HEK293 (cell line): ENCODE data around the gene ZDHHC11.
"Not testable (repeated sequence)": the region's sequence is repeated elsewhere in the genome, so short reads cannot be mapped to it uniquely, and the experiment has no call there.

ENCODE experiments used
- CTCF ChIA-PET: fragments of 350-600 bp; formaldehyde crosslinking; extraction: SDS; loops from one replicate; lab custom pipeline; 2021; ENCODE audit warnings: antibody characterized with exemption; lab: Yijun Ruan, JAX
- POLR2A ChIA-PET: fragments of 300-600 bp; formaldehyde crosslinking; extraction: SDS; loops from one replicate; lab custom pipeline; 2020; ENCODE audit warnings: antibody characterized with exemption, inconsistent platforms; lab: Yijun Ruan, JAX
- H3K27ac ChIP-seq: fragments of 200-500 bp; sonication (Bioruptor generic); 2 replicates; pipeline ENCODE4 v1.5.1; 2014; ENCODE audit warnings: low read depth, low read length, control low read depth, inconsistent platforms; ENCODE audit errors: extremely low read depth
- H3K36me3 ChIP-seq, 2 experiments: fragments of 200-500 bp in 1 of 2; sonication (Bioruptor generic) in 1 of 2; 1 replicate in 1 of 2; 2 replicates in 1 of 2; pipeline ENCODE4 v1.5.1; 2014 to 2017; ENCODE audit warnings: inconsistent platforms in 2 of 2, low read length in 2 of 2; ENCODE audit not compliant: control insufficient read depth in 2 of 2, insufficient read depth in 1 of 2
- H3K4me1 ChIP-seq: fragments of 200-500 bp; sonication (Bioruptor generic); 2 replicates; pipeline ENCODE4 v1.5.1; 2014; ENCODE audit warnings: mild to moderate bottlenecking, low read length, inconsistent platforms; ENCODE audit not compliant: control insufficient read depth, insufficient read depth
- H3K4me3 ChIP-seq: 2 replicates; pipeline ENCODE4 v1.5.1; 2011; ENCODE audit warnings: low read depth, mild to moderate bottlenecking, control low read depth, low read length, moderate library complexity
- H3K9me3 ChIP-seq: fragments of 200-500 bp; sonication (Bioruptor generic); 2 replicates; pipeline ENCODE4 v1.5.1; 2014; ENCODE audit warnings: low read depth, low read length, inconsistent platforms; ENCODE audit not compliant: control insufficient read depth, insufficient read depth
- CTCF ChIP-seq: fragments of 450-650 bp; formaldehyde crosslinking; IDR thresholded peaks from 2 replicates; pipeline ENCODE4 v1.5.1; 2016; ENCODE audit warnings: missing biosample characterization, missing genetic modification characterization
- INSM2 ChIP-seq: fragments of 450-650 bp; formaldehyde crosslinking; IDR thresholded peaks from 2 replicates; pipeline ENCODE4 v1.5.1; 2016; ENCODE audit warnings: missing biosample characterization, missing genetic modification characterization
- MYNN ChIP-seq: fragments of 450-650 bp; formaldehyde crosslinking; IDR thresholded peaks from 2 replicates; pipeline ENCODE4 v1.5.1; 2016; ENCODE audit warnings: missing biosample characterization, missing genetic modification characterization, borderline replicate concordance
- OSR2 ChIP-seq: fragments of 450-650 bp; formaldehyde crosslinking; IDR thresholded peaks from 2 replicates; pipeline ENCODE4 v1.5.1; 2016; ENCODE audit warnings: missing biosample characterization, missing genetic modification characterization
- PRDM4 ChIP-seq: fragments of 450-650 bp; formaldehyde crosslinking; IDR thresholded peaks from 2 replicates; pipeline ENCODE4 v1.5.1; 2017; ENCODE audit warnings: missing biosample characterization, missing genetic modification characterization
- TCF7L2 ChIP-seq: IDR thresholded peaks from 2 replicates; pipeline ENCODE4 v1.6.1; 2011; ENCODE audit warnings: low read depth, mild to moderate bottlenecking, inconsistent platforms, low read length, moderate library complexity, borderline replicate concordance
- TRIM28 ChIP-seq: IDR thresholded peaks from 2 replicates; pipeline ENCODE4 v1.6.1; 2011; ENCODE audit warnings: low read length, control low read depth, borderline replicate concordance
- ZBTB8A ChIP-seq: fragments of 450-650 bp; formaldehyde crosslinking; IDR thresholded peaks from 2 replicates; pipeline ENCODE4 v1.5.1; 2016; ENCODE audit warnings: missing biosample characterization, missing genetic modification characterization
- ZNF16 ChIP-seq: fragments of 450-650 bp; formaldehyde crosslinking; IDR thresholded peaks from 2 replicates; pipeline ENCODE4 v1.5.1; 2016; ENCODE audit warnings: low read depth, missing biosample characterization, missing genetic modification characterization
- ZNF248 ChIP-seq: fragments of 450-650 bp; formaldehyde crosslinking; IDR thresholded peaks from 2 replicates; pipeline ENCODE4 v1.5.1; 2017; ENCODE audit warnings: missing biosample characterization, missing genetic modification characterization
- ZNF266 ChIP-seq: fragments of 450-650 bp; formaldehyde crosslinking; IDR thresholded peaks from 2 replicates; pipeline ENCODE4 v1.5.1; 2016; ENCODE audit warnings: missing biosample characterization, missing genetic modification characterization, low read depth
- ZNF302 ChIP-seq: fragments of 450-650 bp; formaldehyde crosslinking; IDR thresholded peaks from 2 replicates; pipeline ENCODE4 v1.5.1; 2016; ENCODE audit warnings: missing biosample characterization, missing genetic modification characterization, low read depth
- ZNF366 ChIP-seq: fragments of 450-650 bp; formaldehyde crosslinking; conservative IDR thresholded peaks from 2 replicates; pipeline ENCODE4 v1.5.1; 2016; ENCODE audit warnings: missing biosample characterization, missing genetic modification characterization
- ZNF391 ChIP-seq: fragments of 450-650 bp; formaldehyde crosslinking; IDR thresholded peaks from 2 replicates; pipeline ENCODE4 v1.5.1; 2016; ENCODE audit warnings: low read depth, missing biosample characterization, missing genetic modification characterization, borderline replicate concordance
- ZNF433 ChIP-seq: fragments of 450-650 bp; formaldehyde crosslinking; IDR thresholded peaks from 2 replicates; pipeline ENCODE4 v1.5.1; 2016; ENCODE audit warnings: missing biosample characterization, missing genetic modification characterization, low read depth
- ZNF488 ChIP-seq: fragments of 450-650 bp; formaldehyde crosslinking; IDR thresholded peaks from 2 replicates; pipeline ENCODE4 v1.5.1; 2016; ENCODE audit warnings: missing biosample characterization, missing genetic modification characterization
- ZNF544 ChIP-seq: fragments of 450-650 bp; formaldehyde crosslinking; IDR thresholded peaks from 2 replicates; pipeline ENCODE4 v1.5.0; 2017; ENCODE audit warnings: missing biosample characterization, missing genetic modification characterization
- ZNF548 ChIP-seq: fragments of 450-650 bp; formaldehyde crosslinking; IDR thresholded peaks from 2 replicates; pipeline ENCODE4 v1.5.1; 2016; ENCODE audit warnings: missing biosample characterization, missing genetic modification characterization
- ZNF670 ChIP-seq: fragments of 450-650 bp; formaldehyde crosslinking; IDR thresholded peaks from 2 replicates; pipeline ENCODE4 v1.5.1; 2016; ENCODE audit warnings: missing biosample characterization, missing genetic modification characterization, low read depth
- ZXDB ChIP-seq: fragments of 450-650 bp; formaldehyde crosslinking; IDR thresholded peaks from 2 replicates; pipeline ENCODE4 v1.5.1; 2016; ENCODE audit warnings: missing biosample characterization, missing genetic modification characterization

ZDHHC11 gene

GRCh38 chr5:751496-751895 is 99.3 kb downstream of the ZDHHC11 start:
- POLR2A ChIA-PET: no interaction called here
- Histone ChIP-seq H3K4me1 (no peaks in the 10 kb centered on the region), H3K27ac (no peak overlapping the region), H3K9me3 (no peaks in the 10 kb centered on the region), H3K4me3 (no peak overlapping the region), H3K36me3 (no peaks in the 10 kb centered on the region)
- CTCF ChIA-PET: no interaction called here
- TF ChIP-seq ZBTB8A (tag by site-specific recombination) (no peak), ZNF248 (tag by site-specific recombination) (no peak), TRIM28 (no peak), PRDM4 (tag by site-specific recombination) (no peak), INSM2 (tag by site-specific recombination) (no peak), ZNF16 (no peak), OSR2 (no peak), ZNF670 (no peak), CTCF (tag by site-specific recombination) (no peak), ZNF433 (no peak), MYNN (tag by site-specific recombination) (no peak), ZNF548 (tag by site-specific recombination) (no peak), ZNF544 (no peak), ZNF302 (tag by site-specific recombination) (no peak), TCF7L2 (no peak), ZNF366 (tag by site-specific recombination) (no peak), ZNF391 (tag by site-specific recombination) (no peak), ZNF266 (tag by site-specific recombination) (no peak), ZNF488 (tag by site-specific recombination) (no peak), ZXDB (no peak)

GRCh38 chr5:750226-750625 is 100.6 kb downstream of the ZDHHC11 start:
- H3K4me3 ChIP-seq, CTCF ChIA-PET, POLR2A ChIA-PET, H3K9me3 ChIP-seq, H3K36me3 ChIP-seq, H3K4me1 ChIP-seq, H3K27ac ChIP-seq: not testable (repeated sequence)
